Neural progenitor cell (in vitro differentiated cells): ENCODE results near the gene UGT1A6. TPM values are rescaled to one million over a fixed set of nuclear protein-coding genes. Genes with fewer than 3 reads are reported as not detected.

Experiments used
- DNase-seq: peaks from one replicate; pipeline ENCODE4 v3.0.0-alpha.2; 2016; ENCODE audit warnings: low spot score
- H2AFZ ChIP-seq: fragments of 200-600 bp; sonication (generic); replicated peaks from 2 replicates; pipeline ENCODE4 v1.6.1; 2016; ENCODE audit warnings: antibody characterized with exemption
- H3F3A ChIP-seq: fragments of 200-600 bp; sonication (generic); 2 replicates; pipeline ENCODE4 v1.6.1; 2016; ENCODE audit warnings: antibody characterized with exemption, low read depth
- H3K27ac ChIP-seq: fragments of 200-600 bp; sonication (generic); 2 replicates; pipeline ENCODE4 v1.5.1; 2016; ENCODE audit warnings: mild to moderate bottlenecking
- H3K27me3 ChIP-seq: fragments of 200-600 bp; sonication (generic); 2 replicates; pipeline ENCODE4 v1.6.1; 2016; ENCODE audit warnings: mild to moderate bottlenecking, moderate library complexity
- H3K36me3 ChIP-seq: fragments of 200-600 bp; sonication (generic); 2 replicates; pipeline ENCODE4 v1.5.1; 2016
- H3K4me1 ChIP-seq: fragments of 200-600 bp; sonication (generic); 2 replicates; pipeline ENCODE4 v1.6.1; 2016; ENCODE audit warnings: mixed run types
- H3K4me2 ChIP-seq: fragments of 200-600 bp; sonication (generic); 2 replicates; pipeline ENCODE4 v1.6.1; 2016
- H3K4me3 ChIP-seq: fragments of 200-600 bp; sonication (generic); 2 replicates; pipeline ENCODE4 v1.5.1; 2016
- H3K79me2 ChIP-seq: fragments of 200-600 bp; sonication (generic); 2 replicates; pipeline ENCODE4 v1.6.1; 2016; ENCODE audit warnings: low read depth
- H3K9ac ChIP-seq: fragments of 200-600 bp; sonication (generic); 2 replicates; pipeline ENCODE4 v1.6.1; 2016
- H3K9me3 ChIP-seq: fragments of 200-600 bp; sonication (generic); 2 replicates; pipeline ENCODE4 v1.5.1; 2016; ENCODE audit warnings: low read depth
- H4K20me1 ChIP-seq: fragments of 200-600 bp; sonication (generic); 2 replicates; pipeline ENCODE4 v1.6.1; 2016; ENCODE audit warnings: low read depth
- H3K27ac Mint-ChIP-seq: 3 replicates; pipeline ENCODE4 v1.8.0; 2021; ENCODE audit warnings: mixed read lengths
- H3K27me3 Mint-ChIP-seq: 2 replicates; pipeline ENCODE4 v1.8.0; 2022; ENCODE audit warnings: low read depth, mild to moderate bottlenecking, inconsistent platforms, moderate library complexity, mixed read lengths; ENCODE audit not compliant: insufficient read depth
- H3K36me3 Mint-ChIP-seq: 3 replicates; pipeline ENCODE4 v1.8.0; 2021; ENCODE audit warnings: mixed read lengths
- H3K4me1 Mint-ChIP-seq: 3 replicates; pipeline ENCODE4 v1.8.0; 2021; ENCODE audit warnings: mixed read lengths
- H3K4me3 Mint-ChIP-seq: 3 replicates; pipeline ENCODE4 v1.8.0; 2021; ENCODE audit warnings: mild to moderate bottlenecking, moderate library complexity, mixed read lengths
- H3K9me3 Mint-ChIP-seq: 3 replicates; pipeline ENCODE4 v1.8.0; 2020; ENCODE audit warnings: mixed read lengths
- CTCF ChIP-seq: fragments of 200-600 bp; sonication (generic); IDR thresholded peaks from 2 replicates; pipeline ENCODE4 v1.5.1; 2017; ENCODE audit warnings: antibody characterized with exemption, mild to moderate bottlenecking
- EZH2 ChIP-seq: fragments of 200-600 bp; sonication (generic); IDR thresholded peaks from 2 replicates; pipeline ENCODE4 v1.6.1; 2017; ENCODE audit warnings: antibody characterized with exemption, mild to moderate bottlenecking, moderate library complexity
- EZH2phosphoT487 ChIP-seq: fragments of 200-600 bp; sonication (generic); IDR thresholded peaks from 2 replicates; pipeline ENCODE4 v1.6.1; 2017; ENCODE audit warnings: antibody characterized with exemption
- total RNA-seq: library from RNA; depleted of rRNA; stranded (reverse); fragments of >200 nt; gene quantifications from 2 replicates; pipeline ENCODE4 v1.2.3, GENCODE V29; 2015; ENCODE audit warnings: low replicate concordance

The UGT1A6 gene
- total RNA-seq, 1 donor from 2014 or later = not detected

DNA sequence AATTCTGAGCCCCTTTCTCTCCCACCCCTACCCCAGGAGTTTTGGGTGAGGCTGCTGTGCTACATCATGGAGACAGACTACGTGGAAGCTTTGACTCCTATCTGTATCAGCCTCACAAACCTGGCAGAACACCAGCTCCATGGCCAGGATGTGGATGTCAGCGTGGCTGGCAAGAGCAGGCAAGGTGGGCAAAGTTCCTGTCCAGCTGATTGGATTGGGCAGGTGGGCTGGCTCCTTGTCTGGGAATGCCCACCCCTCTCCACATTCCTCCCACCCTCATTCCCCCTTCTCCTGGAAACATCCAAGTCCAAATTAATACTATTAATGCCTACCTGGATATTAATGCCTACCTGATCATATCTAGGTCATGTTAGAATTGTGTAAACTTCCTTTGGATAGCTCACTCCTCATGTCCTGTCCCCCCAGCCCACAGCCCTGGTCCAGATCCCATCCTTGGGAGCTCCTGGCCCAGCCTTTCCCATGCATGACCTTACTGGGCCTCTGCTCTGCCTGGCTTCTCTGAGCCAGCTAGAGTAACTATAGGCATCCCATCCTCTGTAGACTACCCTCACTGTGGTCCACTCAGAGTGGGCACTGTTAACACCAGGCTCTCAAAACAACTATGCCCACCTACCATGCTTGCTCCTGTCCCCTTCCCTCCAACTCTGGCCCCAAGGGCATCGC, 109.6 kb downstream of the UGT1A6 start:
- Mint-ChIP-seq H3K4me3 (no peak overlapping the region), H3K27ac (no peak overlapping the region)

DNA sequence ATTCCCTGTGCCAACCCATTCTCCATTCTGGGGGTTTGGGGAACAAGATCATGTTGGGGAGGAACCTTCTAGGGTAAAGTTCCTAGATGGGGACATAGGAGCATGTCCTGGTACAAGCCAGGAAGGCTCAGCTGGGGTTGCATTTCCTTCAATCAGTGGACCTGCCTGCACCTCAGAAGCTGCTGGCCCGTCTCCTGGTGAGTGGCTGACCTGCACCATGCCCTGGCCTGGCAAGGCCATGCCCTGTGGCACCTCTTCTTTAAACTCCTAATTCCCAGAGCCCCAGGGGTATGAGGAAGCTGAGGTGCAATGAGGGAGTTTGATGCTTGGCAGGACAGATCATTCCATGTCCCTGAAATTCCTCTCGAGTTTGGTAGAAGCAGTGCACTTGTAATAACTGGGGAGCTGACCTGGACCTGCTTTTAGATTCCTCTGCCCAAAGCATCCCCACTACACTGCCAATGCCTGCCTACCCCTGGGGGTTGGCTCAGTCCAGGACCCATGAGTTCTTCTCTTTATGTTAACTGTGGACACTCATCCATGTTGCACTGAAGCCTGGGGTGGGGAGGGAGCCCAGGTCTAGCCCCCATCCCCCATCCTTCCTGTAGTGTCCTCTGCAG, 110.7 kb downstream of the UGT1A6 start:
- no peaks in the 10 kb centered on the region for H4K20me1 ChIP-seq
- Mint-ChIP-seq H3K27ac (no peak overlapping the region), H3K9me3 (peaks cover 16% of the 10 kb centered on the region), H3K36me3 (no peaks in the 10 kb centered on the region), H3K4me3 (no peak overlapping the region), H3K27me3 (peaks cover 4% of the 10 kb centered on the region), H3K4me1 (no peaks in the 10 kb centered on the region)
- H3K27me3 ChIP-seq = no peaks in the 10 kb centered on the region
- no peak overlapping the region for H3K27ac ChIP-seq
- H3F3A ChIP-seq = no peaks in the 10 kb centered on the region
- no peaks in the 10 kb centered on the region for H3K4me1 ChIP-seq
- TF ChIP-seq CTCF (no peak), EZH2 (no peak), EZH2phosphoT487 (no peak)
- no peak for DNase-seq
- H3K79me2 ChIP-seq = no peaks in the 10 kb centered on the region
- H3K4me3 ChIP-seq = no peak overlapping the region
- H3K36me3 ChIP-seq = no peaks in the 10 kb centered on the region
- H3K9me3 ChIP-seq = no peaks in the 10 kb centered on the region
- no peak overlapping the region for H3K4me2 ChIP-seq
- no peak overlapping the region for H3K9ac ChIP-seq
- no peak overlapping the region for H2AFZ ChIP-seq

More for the DNA sequence above, 109.6 kb downstream of the UGT1A6 start:
- H3K9me3 ChIP-seq = no peaks in the 10 kb centered on the region
- peaks cover 4% of the 10 kb centered on the region for H3K27me3 Mint-ChIP-seq
- H4K20me1 ChIP-seq = no peaks in the 10 kb centered on the region
- no peak overlapping the region for H2AFZ ChIP-seq
- H3K27me3 ChIP-seq = no peaks in the 10 kb centered on the region
- no peak overlapping the region for H3K4me2 ChIP-seq
- no peaks in the 10 kb centered on the region for H3K36me3 ChIP-seq
- no peaks in the 10 kb centered on the region for H3K4me1 Mint-ChIP-seq
- H3K4me3 ChIP-seq = no peak overlapping the region
- H3K9ac ChIP-seq = no peak overlapping the region
- no peaks in the 10 kb centered on the region for H3K36me3 Mint-ChIP-seq
- H3K27ac ChIP-seq = no peak overlapping the region
- H3K79me2 ChIP-seq = no peaks in the 10 kb centered on the region
- H3F3A ChIP-seq = no peaks in the 10 kb centered on the region
- no peak for DNase-seq
- no peaks in the 10 kb centered on the region for H3K4me1 ChIP-seq
- H3K9me3 Mint-ChIP-seq = peaks cover 16% of the 10 kb centered on the region
- TF ChIP-seq CTCF (no peak), EZH2phosphoT487 (no peak), EZH2 (no peak)

GRCh38 chr2:233803994-233804393, 111.3 kb downstream of the UGT1A6 start:
- H3K27ac ChIP-seq = no peak overlapping the region
- no peak overlapping the region for H2AFZ ChIP-seq
- DNase-seq = no peak
- H3K79me2 ChIP-seq = no peaks in the 10 kb centered on the region
- H4K20me1 ChIP-seq = no peaks in the 10 kb centered on the region
- no peak for TF ChIP-seq EZH2
- TF ChIP-seq EZH2phosphoT487 = no peak
- TF ChIP-seq CTCF = no peak
- Mint-ChIP-seq H3K27ac (no peak overlapping the region), H3K36me3 (no peaks in the 10 kb centered on the region), H3K4me1 (no peaks in the 10 kb centered on the region), H3K27me3 (peaks cover 4% of the 10 kb centered on the region), H3K4me3 (no peak overlapping the region), H3K9me3 (peaks cover 16% of the 10 kb centered on the region)
- H3K4me3 ChIP-seq = no peak overlapping the region
- H3K9ac ChIP-seq = no peak overlapping the region
- H3K36me3 ChIP-seq = no peaks in the 10 kb centered on the region
- no peak overlapping the region for H3K4me2 ChIP-seq
- no peaks in the 10 kb centered on the region for H3F3A ChIP-seq
- H3K4me1 ChIP-seq = no peaks in the 10 kb centered on the region
- no peaks in the 10 kb centered on the region for H3K27me3 ChIP-seq
- H3K9me3 ChIP-seq = no peaks in the 10 kb centered on the region
